ENCODE data around the gene TRIM61. TPM values are rescaled to one million over a fixed set of nuclear protein-coding genes. Genes with fewer than 3 reads are reported as not detected.
"Not testable (repeated sequence)": the region's sequence is repeated elsewhere in the genome, so short reads cannot be mapped to it uniquely, and the experiment has no call there.

Gene TRIM61
- total RNA-seq, 1 experiment from 2014 or later: 0.26 TPM

DNA sequence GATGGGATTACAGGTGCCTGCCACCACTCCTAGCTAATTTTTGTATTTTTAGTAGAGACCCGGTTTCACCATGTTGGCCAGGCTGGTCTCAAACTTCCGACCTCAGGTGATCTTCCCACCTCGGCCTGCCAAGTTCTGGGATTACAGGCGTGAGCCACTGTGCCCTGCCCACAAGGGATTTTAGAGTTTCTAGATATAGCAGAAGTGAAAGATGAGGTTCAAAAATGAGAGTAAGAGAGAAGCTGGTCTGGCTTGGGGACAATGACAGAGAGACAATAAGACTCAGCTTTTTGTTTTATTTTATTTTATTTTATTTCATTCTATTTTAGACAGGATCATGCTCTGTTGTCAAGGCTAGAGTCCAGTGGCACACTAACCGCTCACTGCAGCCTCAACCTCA, 30.6 kb downstream of the TRIM61 start:
- CTCF ChIA-PET: interaction anchor here (1.1 to 7.3 kb wide), 6 partner anchors 8 to 178 kb away, joined by 3 to 72 read pairs (median 8); no protein-coding TSS in a partner anchor

DNA sequence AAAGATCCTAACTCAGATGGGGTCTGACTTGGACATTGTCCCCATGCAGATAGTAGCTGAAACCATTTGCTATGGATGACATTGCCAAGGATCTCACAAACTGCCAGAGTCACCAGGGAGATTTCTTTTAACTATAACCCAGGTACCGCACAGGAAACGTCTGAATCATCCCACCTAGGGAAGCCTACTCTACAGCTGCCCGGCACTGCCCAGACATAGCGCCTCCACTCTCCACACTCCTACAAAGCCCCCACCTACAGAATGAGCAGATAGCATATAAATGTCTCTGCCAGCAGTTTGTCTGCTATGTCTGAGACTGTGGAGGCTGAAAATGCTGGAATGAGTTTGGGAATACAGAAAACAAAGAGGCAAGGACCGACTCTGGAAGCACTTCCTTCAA, 32.3 kb downstream of the TRIM61 start:
- TF ChIP-seq, protein P1, sequence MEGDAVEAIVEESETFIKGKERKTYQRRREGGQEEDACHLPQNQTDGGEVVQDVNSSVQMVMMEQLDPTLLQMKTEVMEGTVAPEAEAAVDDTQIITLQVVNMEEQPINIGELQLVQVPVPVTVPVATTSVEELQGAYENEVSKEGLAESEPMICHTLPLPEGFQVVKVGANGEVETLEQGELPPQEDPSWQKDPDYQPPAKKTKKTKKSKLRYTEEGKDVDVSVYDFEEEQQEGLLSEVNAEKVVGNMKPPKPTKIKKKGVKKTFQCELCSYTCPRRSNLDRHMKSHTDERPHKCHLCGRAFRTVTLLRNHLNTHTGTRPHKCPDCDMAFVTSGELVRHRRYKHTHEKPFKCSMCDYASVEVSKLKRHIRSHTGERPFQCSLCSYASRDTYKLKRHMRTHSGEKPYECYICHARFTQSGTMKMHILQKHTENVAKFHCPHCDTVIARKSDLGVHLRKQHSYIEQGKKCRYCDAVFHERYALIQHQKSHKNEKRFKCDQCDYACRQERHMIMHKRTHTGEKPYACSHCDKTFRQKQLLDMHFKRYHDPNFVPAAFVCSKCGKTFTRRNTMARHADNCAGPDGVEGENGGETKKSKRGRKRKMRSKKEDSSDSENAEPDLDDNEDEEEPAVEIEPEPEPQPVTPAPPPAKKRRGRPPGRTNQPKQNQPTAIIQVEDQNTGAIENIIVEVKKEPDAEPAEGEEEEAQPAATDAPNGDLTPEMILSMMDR (IDR thresholded peaks at IDR 0.05; ENCODE audit: unreplicated experiment): no peak
- no peaks in the 10 kb centered on the region for H3K4me1 Mint-ChIP-seq (ENCODE audit: insufficient read depth, unreplicated experiment)
- POLR2A ChIA-PET: no interaction called here
- no TSS peak for BruUV-seq (replicated peaks)
- no peaks in the 10 kb centered on the region for H3K36me3 Mint-ChIP-seq (ENCODE audit: insufficient read depth, unreplicated experiment)
- intact Hi-C loops (cut with micrococcal nuclease): no loop called here
- H3K27me3 Mint-ChIP-seq (ENCODE audit: insufficient read depth, unreplicated experiment): no peaks in the 10 kb centered on the region
- CTCF ChIA-PET: interaction anchor here (0.9 kb wide), 1 partner anchor 11 kb away, joined by 3 read pairs; no protein-coding TSS in a partner anchor
- DNase-seq (ENCODE audit: unreplicated experiment): no peak
- H3K4me3 Mint-ChIP-seq (ENCODE audit: unreplicated experiment): no peak overlapping the region
- H3K27ac Mint-ChIP-seq (ENCODE audit: low read depth, unreplicated experiment): no peak overlapping the region
- H3K9me3 Mint-ChIP-seq (ENCODE audit: unreplicated experiment): no peaks in the 10 kb centered on the region

More for the DNA sequence above, 30.6 kb downstream of the TRIM61 start:
- Mint-ChIP-seq H3K36me3 (ENCODE audit: insufficient read depth, unreplicated experiment) (no peaks in the 10 kb centered on the region), H3K27ac (ENCODE audit: low read depth, unreplicated experiment) (no peak overlapping the region), H3K4me1 (ENCODE audit: insufficient read depth, unreplicated experiment) (no peaks in the 10 kb centered on the region), H3K9me3 (ENCODE audit: unreplicated experiment) (no peaks in the 10 kb centered on the region), H3K4me3 (ENCODE audit: unreplicated experiment) (no peak overlapping the region), H3K27me3 (ENCODE audit: insufficient read depth, unreplicated experiment) (no peaks in the 10 kb centered on the region)
- TF ChIP-seq, protein P1 (IDR thresholded peaks at IDR 0.05; ENCODE audit: unreplicated experiment): no peak
- intact Hi-C loops (cut with micrococcal nuclease): no loop called here
- POLR2A ChIA-PET: interaction anchor here (0.6 to 1.4 kb wide), 4 partner anchors 7 to 26 kb away, joined by 3 to 8 read pairs (median 4); no protein-coding TSS in a partner anchor
- BruUV-seq (replicated peaks): no TSS peak
- DNase-seq (ENCODE audit: unreplicated experiment): no peak

DNA sequence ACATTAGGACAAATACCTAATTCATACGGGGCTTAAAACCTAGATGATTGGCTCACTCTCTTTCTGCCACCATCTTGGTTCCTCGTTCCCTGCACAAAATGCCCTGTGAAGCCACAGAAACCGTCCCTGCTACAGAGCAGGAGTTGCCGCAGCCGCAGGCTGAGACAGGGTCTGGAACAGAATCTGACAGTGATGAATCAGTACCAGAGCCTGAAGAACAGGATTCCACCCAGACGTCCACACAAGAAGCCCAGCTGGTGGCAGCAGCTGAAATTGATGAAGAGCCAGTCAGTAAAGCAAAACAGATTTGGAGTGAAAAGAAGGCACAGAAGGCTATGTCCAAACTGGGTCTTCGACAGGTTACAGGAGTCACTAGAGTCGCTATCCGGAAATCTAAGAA, 34.3 kb downstream of the TRIM61 start:
- POLR2A ChIA-PET: no interaction called here
- H3K4me1 Mint-ChIP-seq (ENCODE audit: insufficient read depth, unreplicated experiment): no peaks in the 10 kb centered on the region
- H3K27ac Mint-ChIP-seq (ENCODE audit: low read depth, unreplicated experiment): no peak overlapping the region
- TF ChIP-seq, protein P1 (IDR thresholded peaks at IDR 0.05; ENCODE audit: unreplicated experiment): no peak
- no peaks in the 10 kb centered on the region for H3K36me3 Mint-ChIP-seq (ENCODE audit: insufficient read depth, unreplicated experiment)
- no peak for DNase-seq (ENCODE audit: unreplicated experiment)
- no peaks in the 10 kb centered on the region for H3K9me3 Mint-ChIP-seq (ENCODE audit: unreplicated experiment)
- intact Hi-C loops (cut with micrococcal nuclease): no loop called here
- CTCF ChIA-PET: no interaction called here
- H3K27me3 Mint-ChIP-seq (ENCODE audit: insufficient read depth, unreplicated experiment): no peaks in the 10 kb centered on the region
- no TSS peak for BruUV-seq (replicated peaks)
- no peak overlapping the region for H3K4me3 Mint-ChIP-seq (ENCODE audit: unreplicated experiment)

- no peak overlapping the region for H3K4me3 Mint-ChIP-seq (ENCODE audit: unreplicated experiment)
- intact Hi-C loops (cut with micrococcal nuclease): loop anchor here (2.0 kb wide), 1 partner anchor 59 kb away; no protein-coding TSS in a partner anchor
- BruUV-seq (replicated peaks): no TSS peak
- no peaks in the 10 kb centered on the region for H3K27me3 Mint-ChIP-seq (ENCODE audit: insufficient read depth, unreplicated experiment)
- no peaks in the 10 kb centered on the region for H3K9me3 Mint-ChIP-seq (ENCODE audit: unreplicated experiment)
- no peaks in the 10 kb centered on the region for H3K4me1 Mint-ChIP-seq (ENCODE audit: insufficient read depth, unreplicated experiment)
- CTCF ChIA-PET: interaction anchor here (0.6 to 6.0 kb wide), 23 partner anchors 8 to 175 kb away, joined by 3 to 72 read pairs (median 3); partner anchors contain the start of gene TMEM192
- TF ChIP-seq, protein P1 (IDR thresholded peaks at IDR 0.05; ENCODE audit: unreplicated experiment): peak; percentile 18
- peak; percentile 54 for DNase-seq (ENCODE audit: unreplicated experiment)
- POLR2A ChIA-PET: interaction anchor here (1.2 to 1.9 kb wide), 2 partner anchors 10 to 19 kb away, joined by 4 to 5 read pairs; no protein-coding TSS in a partner anchor
- no peak overlapping the region for H3K27ac Mint-ChIP-seq (ENCODE audit: low read depth, unreplicated experiment)
- no peaks in the 10 kb centered on the region for H3K36me3 Mint-ChIP-seq (ENCODE audit: insufficient read depth, unreplicated experiment)
Observed at GRCh38 chr4:164937576-164938270, 39.7 kb downstream of the TRIM61 start.

DNA sequence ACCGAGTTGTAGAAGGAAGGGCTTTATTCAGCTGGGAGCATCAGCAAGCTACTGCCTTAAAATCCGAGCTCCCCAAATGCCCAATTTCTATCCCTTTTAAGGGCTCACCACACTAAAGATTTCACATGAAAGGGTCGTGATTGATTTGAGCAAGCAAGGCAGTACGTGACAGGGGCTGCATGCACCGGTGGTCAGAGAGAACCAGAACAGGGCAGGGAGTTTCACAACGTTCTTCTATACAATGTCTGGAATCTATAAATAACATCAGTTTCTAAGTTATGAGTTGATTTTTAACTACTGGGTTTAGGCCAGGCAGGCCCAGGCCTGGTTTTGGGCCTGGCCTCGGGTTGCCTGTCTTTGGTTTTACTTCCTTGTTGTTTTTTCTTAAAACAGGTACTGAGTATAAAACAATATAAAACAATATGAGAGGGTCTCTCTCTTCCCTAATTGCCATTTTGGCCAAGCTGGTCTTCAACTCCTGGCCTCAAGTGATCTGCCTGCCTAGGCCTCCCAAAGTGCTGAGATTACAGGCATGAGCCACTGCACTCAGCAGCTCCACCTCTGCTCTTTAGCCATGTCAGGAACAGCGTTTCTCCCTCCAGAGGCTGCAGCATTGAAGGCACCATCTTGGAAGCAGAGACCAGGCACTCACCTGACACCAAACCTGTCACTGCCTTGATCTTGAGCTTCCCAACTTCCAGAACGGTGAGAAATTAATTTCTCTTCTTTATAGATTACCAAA, 41.4 kb downstream of the TRIM61 start:
- intact Hi-C loops (cut with micrococcal nuclease): loop anchor here (2.0 kb wide), 1 partner anchor 61 kb away; no protein-coding TSS in a partner anchor
- not testable (repeated sequence) for BruUV-seq (replicated peaks); DNase-seq (ENCODE audit: unreplicated experiment); H3K27ac Mint-ChIP-seq (ENCODE audit: low read depth, unreplicated experiment); H3K4me1 Mint-ChIP-seq (ENCODE audit: insufficient read depth, unreplicated experiment); H3K27me3 Mint-ChIP-seq (ENCODE audit: insufficient read depth, unreplicated experiment); H3K36me3 Mint-ChIP-seq (ENCODE audit: insufficient read depth, unreplicated experiment); H3K4me3 Mint-ChIP-seq (ENCODE audit: unreplicated experiment); H3K9me3 Mint-ChIP-seq (ENCODE audit: unreplicated experiment)
- CTCF ChIA-PET: interaction anchor here (0.6 to 6.0 kb wide), 8 partner anchors 14 to 168 kb away, joined by 3 to 72 read pairs (median 4); no protein-coding TSS in a partner anchor
- POLR2A ChIA-PET: interaction anchor here (1.1 kb wide), 1 partner anchor 10 kb away, joined by 3 read pairs; no protein-coding TSS in a partner anchor

Measured in MCF 10A (cell line).